Chondrocyte (in vitro differentiated cells): ENCODE measurements around the gene GRB10. TPM values are rescaled to one million over a fixed set of nuclear protein-coding genes. Genes with fewer than 3 reads are reported as not detected.

Source experiments
- DNase-seq: peaks from one replicate; pipeline ENCODE4 v3.0.0; 2021; ENCODE audit warnings: mixed read lengths, low spot score
- H3K27ac Mint-ChIP-seq: one replicate; pipeline ENCODE4 v1.8.0; 2021; ENCODE audit warnings: mild to moderate bottlenecking, moderate library complexity, mixed read lengths; ENCODE audit not compliant: unreplicated experiment
- H3K27me3 Mint-ChIP-seq: 2 replicates; pipeline ENCODE4 v1.8.0; 2021; ENCODE audit warnings: low read depth, mixed read lengths
- H3K36me3 Mint-ChIP-seq: 2 replicates; pipeline ENCODE4 v1.8.0; 2021; ENCODE audit warnings: low read depth, mixed read lengths
- H3K4me1 Mint-ChIP-seq: 2 replicates; pipeline ENCODE4 v1.8.0; 2021; ENCODE audit warnings: low read depth, mild to moderate bottlenecking, mixed read lengths
- H3K4me3 Mint-ChIP-seq: one replicate; pipeline ENCODE4 v1.8.0; 2021; ENCODE audit warnings: mild to moderate bottlenecking, moderate library complexity, mixed read lengths; ENCODE audit not compliant: unreplicated experiment
- H3K9me3 Mint-ChIP-seq: 2 replicates; pipeline ENCODE4 v1.8.0; 2021; ENCODE audit warnings: low read depth, mixed read lengths
- total RNA-seq: library from RNA; stranded (reverse); gene quantifications from 3 replicates; pipeline ENCODE4 v1.2.1, GENCODE V29; 2021
- TF ChIP-seq, protein P1 (sequence below): fragments of 200-600 bp; sonication (generic); IDR thresholded peaks from 2 replicates; pipeline ENCODE4 v1.5.0; 2021; ENCODE audit warnings: antibody characterized with exemption, mild to moderate bottlenecking, moderate library complexity

The GRB10 gene
- total RNA-seq, 1 donor from 2014 or later: 73.7 TPM

DNA sequence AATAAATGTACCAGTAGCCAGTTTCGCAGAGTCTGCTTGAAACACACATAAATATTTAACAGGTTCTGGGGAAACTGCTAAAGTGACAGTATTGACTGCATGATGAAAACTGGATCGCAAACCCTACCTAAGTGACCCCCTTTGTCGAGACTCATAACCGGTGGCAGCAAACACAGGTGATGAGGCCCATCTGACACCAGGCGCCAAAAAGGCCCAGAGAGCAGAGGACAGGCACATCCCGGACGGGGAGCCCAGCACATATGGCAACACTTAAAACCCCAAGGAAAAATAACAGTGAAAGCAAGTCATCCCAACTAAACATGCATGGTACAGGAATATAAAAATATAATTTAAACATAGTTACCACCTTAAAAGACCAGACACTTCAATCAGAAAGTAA lies 62.4 kb downstream of the GRB10 start:
- Mint-ChIP-seq H3K4me1 (peaks cover 57% of the 10 kb centered on the region), H3K27ac (no peak overlapping the region), H3K4me3 (no peak overlapping the region), H3K9me3 (no peaks in the 10 kb centered on the region), H3K27me3 (no peaks in the 10 kb centered on the region), H3K36me3 (peaks cover 2% of the 10 kb centered on the region)
- TF ChIP-seq, protein P1, sequence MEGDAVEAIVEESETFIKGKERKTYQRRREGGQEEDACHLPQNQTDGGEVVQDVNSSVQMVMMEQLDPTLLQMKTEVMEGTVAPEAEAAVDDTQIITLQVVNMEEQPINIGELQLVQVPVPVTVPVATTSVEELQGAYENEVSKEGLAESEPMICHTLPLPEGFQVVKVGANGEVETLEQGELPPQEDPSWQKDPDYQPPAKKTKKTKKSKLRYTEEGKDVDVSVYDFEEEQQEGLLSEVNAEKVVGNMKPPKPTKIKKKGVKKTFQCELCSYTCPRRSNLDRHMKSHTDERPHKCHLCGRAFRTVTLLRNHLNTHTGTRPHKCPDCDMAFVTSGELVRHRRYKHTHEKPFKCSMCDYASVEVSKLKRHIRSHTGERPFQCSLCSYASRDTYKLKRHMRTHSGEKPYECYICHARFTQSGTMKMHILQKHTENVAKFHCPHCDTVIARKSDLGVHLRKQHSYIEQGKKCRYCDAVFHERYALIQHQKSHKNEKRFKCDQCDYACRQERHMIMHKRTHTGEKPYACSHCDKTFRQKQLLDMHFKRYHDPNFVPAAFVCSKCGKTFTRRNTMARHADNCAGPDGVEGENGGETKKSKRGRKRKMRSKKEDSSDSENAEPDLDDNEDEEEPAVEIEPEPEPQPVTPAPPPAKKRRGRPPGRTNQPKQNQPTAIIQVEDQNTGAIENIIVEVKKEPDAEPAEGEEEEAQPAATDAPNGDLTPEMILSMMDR: no peak
- no peak for DNase-seq

DNA sequence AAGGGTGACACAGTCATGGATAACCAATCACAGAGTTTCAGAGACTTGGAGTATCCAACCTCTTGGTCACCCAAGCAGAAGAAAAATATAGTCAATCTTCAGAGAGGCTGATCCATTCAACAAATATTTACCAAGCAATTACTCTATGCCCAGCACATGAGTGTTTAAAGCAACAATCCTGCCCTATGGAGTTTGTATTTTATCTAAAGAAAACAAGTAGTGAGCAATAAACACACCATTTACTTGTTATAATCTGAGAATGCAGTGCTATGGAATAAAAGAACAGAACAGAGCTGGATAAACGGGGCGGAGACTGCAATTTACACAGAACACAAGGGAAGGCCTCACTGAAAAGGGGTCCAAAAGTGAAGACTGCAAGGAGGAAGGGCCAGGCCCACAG lies 63.8 kb downstream of the GRB10 start:
- Mint-ChIP-seq H3K36me3 (no peaks in the 10 kb centered on the region), H3K4me1 (peaks cover 53% of the 10 kb centered on the region), H3K9me3 (no peaks in the 10 kb centered on the region), H3K27ac (no peak overlapping the region), H3K4me3 (no peak overlapping the region), H3K27me3 (no peaks in the 10 kb centered on the region)
- TF ChIP-seq, protein P1: no peak
- DNase-seq: no peak

DNA sequence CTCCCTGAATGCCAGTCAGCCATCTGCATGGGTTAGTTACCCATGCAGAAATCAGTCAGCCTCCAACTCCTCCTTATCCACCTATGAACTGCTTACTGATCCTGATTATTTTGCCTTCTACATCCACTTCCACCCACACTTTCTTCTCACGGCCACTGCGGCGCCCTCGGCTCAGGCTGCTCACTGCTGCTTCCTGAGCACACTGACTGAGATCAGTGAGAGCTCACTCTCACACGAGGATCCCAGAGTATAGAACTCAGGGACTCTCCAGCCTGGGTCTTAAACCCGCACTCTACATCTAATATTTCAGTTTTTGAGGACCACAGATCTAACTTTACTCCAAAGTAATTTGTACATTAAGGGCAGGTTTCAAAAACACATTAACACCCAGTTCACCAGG lies 64.4 kb downstream of the GRB10 start:
- peaks cover 54% of the 10 kb centered on the region for H3K4me1 Mint-ChIP-seq
- no peak overlapping the region for H3K27ac Mint-ChIP-seq
- H3K4me3 Mint-ChIP-seq: no peak overlapping the region
- TF ChIP-seq, protein P1: no peak
- no peaks in the 10 kb centered on the region for H3K9me3 Mint-ChIP-seq
- no peaks in the 10 kb centered on the region for H3K36me3 Mint-ChIP-seq
- DNase-seq: no peak
- H3K27me3 Mint-ChIP-seq: no peaks in the 10 kb centered on the region

DNA sequence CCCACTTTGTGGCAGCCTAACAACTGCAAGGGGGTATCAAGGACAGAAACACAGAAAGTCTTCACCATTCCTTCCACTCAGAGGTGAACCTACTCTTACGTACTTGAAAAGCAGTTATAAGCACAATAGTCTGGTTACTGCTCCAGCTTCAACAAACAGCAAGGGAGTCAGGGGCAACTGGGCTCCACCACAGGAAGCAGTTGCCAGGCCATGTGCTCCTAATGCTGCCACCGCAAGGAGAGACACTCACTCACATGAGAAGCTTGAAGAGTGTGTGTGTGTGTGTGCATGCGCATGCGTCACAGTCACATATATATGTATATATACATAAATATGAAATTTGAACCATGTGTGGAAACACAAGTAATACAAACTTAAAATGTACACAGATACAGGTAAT lies 65.5 kb downstream of the GRB10 start:
- Mint-ChIP-seq H3K4me1 (peaks cover 65% of the 10 kb centered on the region), H3K27me3 (no peaks in the 10 kb centered on the region), H3K27ac (no peak overlapping the region), H3K9me3 (no peaks in the 10 kb centered on the region), H3K4me3 (no peak overlapping the region), H3K36me3 (no peaks in the 10 kb centered on the region)
- TF ChIP-seq, protein P1: no peak
- DNase-seq: no peak

DNA sequence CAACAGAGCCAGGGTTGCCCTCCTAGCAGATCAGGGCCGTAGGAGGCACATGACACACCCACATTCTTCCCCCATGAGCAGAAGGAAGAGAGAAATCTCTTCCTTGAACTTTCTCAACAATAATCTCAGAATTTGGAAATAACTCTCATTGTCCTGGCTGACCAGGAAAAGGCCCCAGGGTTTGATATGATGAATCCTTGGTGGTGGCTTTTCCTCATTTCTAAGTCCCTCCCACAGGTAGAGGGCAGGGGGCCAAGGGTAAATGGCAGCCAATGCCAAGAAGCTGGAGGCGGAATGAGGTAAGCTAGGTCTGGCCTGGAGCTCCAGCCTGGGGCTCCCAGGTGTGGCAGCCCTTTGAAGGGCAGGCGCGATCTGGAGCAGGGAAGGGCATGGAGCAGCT lies 67.8 kb downstream of the GRB10 start:
- no peaks in the 10 kb centered on the region for H3K36me3 Mint-ChIP-seq
- no peaks in the 10 kb centered on the region for H3K9me3 Mint-ChIP-seq
- H3K4me3 Mint-ChIP-seq: no peak overlapping the region
- TF ChIP-seq, protein P1: no peak
- H3K4me1 Mint-ChIP-seq: peaks cover 66% of the 10 kb centered on the region
- no peak overlapping the region for H3K27ac Mint-ChIP-seq
- DNase-seq: no peak
- H3K27me3 Mint-ChIP-seq: no peaks in the 10 kb centered on the region
